Hepatocyte (in vitro differentiated cells): ENCODE data around the gene C1orf53.

Experiments
- CTCF ChIP-seq: fragments of 200-600 bp; sonication (generic); IDR thresholded peaks from 2 replicates; pipeline ENCODE4 v1.5.1; 2016; ENCODE audit warnings: antibody characterized with exemption, mild to moderate bottlenecking; ENCODE audit not compliant: poor library complexity
- EZH2phosphoT487 ChIP-seq: fragments of 200-600 bp; sonication (generic); IDR thresholded peaks from one replicate; pipeline ENCODE4 v1.6.1; 2018; ENCODE audit warnings: antibody characterized with exemption, mild to moderate bottlenecking, low read depth, moderate library complexity; ENCODE audit not compliant: unreplicated experiment, severe bottlenecking

GRCh38 chr1:197862671-197863070, 39.8 kb upstream of the C1orf53 start:
- TF ChIP-seq CTCF (no peak), EZH2phosphoT487 (no peak)
